ENCODE data around the gene SENP5. TPM values are rescaled to one million over a fixed set of nuclear protein-coding genes. Genes with fewer than 3 reads are reported as not detected.

Gene SENP5
- polyA plus RNA-seq, 3 donors: 6.7 to 10.4 (median 8.4) TPM

- peaks cover 0 to 1% (median 0%) of the 10 kb centered on the region in 7 donors for H3K9me3 Mint-ChIP-seq
- Histone ChIP-seq H2AFZ (ENCODE audit: insufficient read depth, low read depth, low read length, poor library complexity, severe bottlenecking) (no peak overlapping the region), H3K27ac (ENCODE audit: low read depth in 1 of 2, low read length in 2 of 2) (no peak overlapping the region), H3K9ac (ENCODE audit: insufficient read depth, low read length, poor library complexity, severe bottlenecking) (no peak overlapping the region), H3K27me3 (ENCODE audit: control insufficient read depth in 2 of 2, insufficient read depth in 2 of 2, low read length in 2 of 2) (no peaks in the 10 kb centered on the region), H3K4me3 (replicated peaks in 1 of 3; ENCODE audit: low read depth in 2 of 3, low read length in 3 of 3) (no peak overlapping the region), H4K20me1 (ENCODE audit: insufficient read depth, low read length) (peaks cover 18% of the 10 kb centered on the region), H3K9me3 (replicated peaks in 1 of 2; ENCODE audit: control insufficient read depth in 1 of 2, insufficient read depth in 1 of 2, low read length in 2 of 2) (no peaks in the 10 kb centered on the region), H3K4me1 (ENCODE audit: control insufficient read depth in 1 of 2, insufficient read depth in 2 of 2, low read length in 2 of 2) (peaks cover 13 to 17% of the 10 kb centered on the region in 2 donors), H3K4me2 (replicated peaks; ENCODE audit: extremely low read depth, low read length, poor library complexity, severe bottlenecking) (no peak overlapping the region), H3K79me2 (ENCODE audit: insufficient read depth, low read length) (peaks cover 37% of the 10 kb centered on the region), H3K36me3 (replicated peaks in 1 of 2; ENCODE audit: control insufficient read depth in 1 of 2, insufficient read depth in 2 of 2, low read length in 2 of 2) (peaks cover 58 to 67% of the 10 kb centered on the region in 2 donors)
- no peak for TF ChIP-seq CTCF (IDR thresholded peaks at IDR 0.05)
- H3K27me3 Mint-ChIP-seq (ENCODE audit: low read depth in 3 of 3): peaks cover 0 to 1% (median 0%) of the 10 kb centered on the region in 3 donors
- no peak overlapping the region for H3K4me3 Mint-ChIP-seq
- H3K4me1 Mint-ChIP-seq: peaks cover 17% of the 10 kb centered on the region
- no peak for DNase-seq
- H3K27ac Mint-ChIP-seq: peak overlapping the region in 2 of 7 donors; percentile 11 to 15
- intact Hi-C loops (cut with micrococcal nuclease): no loop called here
- WGBS (ENCODE audit: insufficient coverage): 100% methylated on average over 1 of the region's 2 CpGs
- peaks cover 56 to 66% of the 10 kb centered on the region in 2 donors for H3K36me3 Mint-ChIP-seq
Measured at GRCh38 chr3:196938124-196938523, 70.4 kb downstream of the SENP5 start.

DNA sequence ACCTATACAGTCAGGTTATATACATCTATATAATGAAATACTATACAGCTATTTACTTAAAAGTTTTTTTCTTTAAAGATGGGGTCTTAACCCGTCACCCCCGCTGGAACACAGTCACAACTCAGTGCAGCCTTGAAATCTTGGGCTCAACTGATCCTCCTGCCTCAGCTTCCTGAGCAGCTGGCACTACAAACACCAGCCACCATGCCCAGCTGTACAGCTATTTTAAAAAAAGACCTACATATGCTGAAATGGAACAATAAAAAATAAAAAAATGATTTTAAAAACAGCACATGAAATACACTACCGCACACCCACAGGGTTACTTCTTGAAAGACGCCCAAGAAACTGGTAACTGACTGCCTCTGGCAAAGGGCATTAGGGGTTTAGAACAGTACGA is 70.9 kb downstream of the SENP5 start:
- Histone ChIP-seq H2AFZ (ENCODE audit: insufficient read depth, low read depth, low read length, poor library complexity, severe bottlenecking) (no peak overlapping the region), H3K36me3 (replicated peaks in 1 of 2; ENCODE audit: control insufficient read depth in 1 of 2, insufficient read depth in 2 of 2, low read length in 2 of 2) (peaks cover 54 to 63% of the 10 kb centered on the region in 2 donors), H4K20me1 (ENCODE audit: insufficient read depth, low read length) (peaks cover 18% of the 10 kb centered on the region), H3K4me2 (replicated peaks; ENCODE audit: extremely low read depth, low read length, poor library complexity, severe bottlenecking) (no peak overlapping the region), H3K9ac (ENCODE audit: insufficient read depth, low read length, poor library complexity, severe bottlenecking) (no peak overlapping the region), H3K4me1 (ENCODE audit: control insufficient read depth in 1 of 2, insufficient read depth in 2 of 2, low read length in 2 of 2) (peaks cover 18 to 21% of the 10 kb centered on the region in 2 donors), H3K27ac (ENCODE audit: low read depth in 1 of 2, low read length in 2 of 2) (no peak overlapping the region), H3K4me3 (replicated peaks in 1 of 3; ENCODE audit: low read depth in 2 of 3, low read length in 3 of 3) (no peak overlapping the region), H3K9me3 (replicated peaks in 1 of 2; ENCODE audit: control insufficient read depth in 1 of 2, insufficient read depth in 1 of 2, low read length in 2 of 2) (no peaks in the 10 kb centered on the region), H3K27me3 (ENCODE audit: control insufficient read depth in 2 of 2, insufficient read depth in 2 of 2, low read length in 2 of 2) (no peaks in the 10 kb centered on the region), H3K79me2 (ENCODE audit: insufficient read depth, low read length) (peaks cover 42% of the 10 kb centered on the region)
- no peak for TF ChIP-seq CTCF (IDR thresholded peaks at IDR 0.05)
- no peak for DNase-seq
- Mint-ChIP-seq H3K4me3 (no peak overlapping the region), H3K27me3 (ENCODE audit: low read depth in 3 of 3) (peaks cover 0 to 1% (median 0%) of the 10 kb centered on the region in 3 donors), H3K36me3 (peaks cover 54 to 61% of the 10 kb centered on the region in 2 donors), H3K9me3 (peaks cover 0 to 1% (median 0%) of the 10 kb centered on the region in 7 donors), H3K4me1 (peaks cover 22% of the 10 kb centered on the region), H3K27ac (peak overlapping the region in 1 of 7 donors; percentile 11)
- WGBS (ENCODE audit: insufficient coverage): no CpG with 5 or more reads among the region's 5 CpGs
- intact Hi-C loops (cut with micrococcal nuclease): no loop called here

All from CD14-positive monocyte (primary cell).